ENCODE results near the gene POLR2C. TPM values are rescaled to one million over a fixed set of nuclear protein-coding genes. Genes with fewer than 3 reads are reported as not detected.

The POLR2C gene
- total and polyA plus RNA-seq, 2 of the 13 experiments (the other 11 are each of a cell fraction or from before 2014, with no cell fraction given) = 104 to 216 TPM

DNA sequence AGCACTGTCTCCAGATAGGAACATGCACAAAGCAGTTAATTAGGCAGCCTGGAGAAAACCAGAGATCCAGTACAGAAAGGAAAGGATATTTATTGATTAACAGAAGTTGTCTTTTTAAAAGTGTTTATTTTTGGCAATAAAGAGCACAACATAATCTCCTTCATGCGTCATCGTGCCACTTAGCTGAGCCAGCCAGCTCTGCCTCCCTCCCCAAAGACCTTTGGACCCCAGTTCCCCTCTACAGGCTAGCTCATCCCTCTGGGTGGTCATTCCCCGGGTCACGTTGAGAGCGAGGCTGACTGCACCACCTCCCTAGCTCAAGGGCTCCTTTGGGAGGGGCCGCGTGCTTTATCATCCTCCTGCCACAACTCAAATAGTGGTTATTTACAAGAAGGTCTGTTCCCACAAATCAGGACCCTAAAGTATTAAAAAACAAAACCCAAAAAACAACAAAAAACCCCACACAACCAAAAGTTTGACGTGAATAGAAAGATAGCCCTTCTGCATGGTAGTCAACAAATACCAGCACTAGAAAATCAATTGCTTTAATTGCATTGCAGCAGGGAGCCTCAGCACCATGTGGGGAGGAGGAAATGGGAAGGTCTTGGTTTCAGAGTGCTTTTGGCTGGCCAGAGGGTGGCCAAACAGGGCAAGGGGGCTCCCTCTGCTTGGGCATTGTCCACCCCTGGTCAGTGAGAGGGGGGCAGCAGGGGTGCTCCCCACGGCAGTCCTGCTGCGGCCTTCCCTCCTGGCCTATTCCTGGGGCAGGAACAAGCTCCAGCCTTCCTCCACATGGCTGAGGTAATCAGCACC lies 9.6 kb downstream of the POLR2C start (continued):
- TF ChIP-seq ZNF318 (CRISPR knock-in tag; IDR thresholded peaks at IDR 0.05) = no peak
- TF ChIP-seq ISL2 (CRISPR knock-in tag; IDR thresholded peaks at IDR 0.05) = peak; percentile 81
- TF ChIP-seq BCL3 (CRISPR knock-in tag; IDR thresholded peaks at IDR 0.05) = peak; percentile 77
- 0 out of 2 replicates have a peak, but pooled peaks have one; percentile 51 for TF ChIP-seq TP53 (CRISPR knock-in tag; conservative IDR thresholded peaks at IDR 0.05)
- TF ChIP-seq, protein P1, sequence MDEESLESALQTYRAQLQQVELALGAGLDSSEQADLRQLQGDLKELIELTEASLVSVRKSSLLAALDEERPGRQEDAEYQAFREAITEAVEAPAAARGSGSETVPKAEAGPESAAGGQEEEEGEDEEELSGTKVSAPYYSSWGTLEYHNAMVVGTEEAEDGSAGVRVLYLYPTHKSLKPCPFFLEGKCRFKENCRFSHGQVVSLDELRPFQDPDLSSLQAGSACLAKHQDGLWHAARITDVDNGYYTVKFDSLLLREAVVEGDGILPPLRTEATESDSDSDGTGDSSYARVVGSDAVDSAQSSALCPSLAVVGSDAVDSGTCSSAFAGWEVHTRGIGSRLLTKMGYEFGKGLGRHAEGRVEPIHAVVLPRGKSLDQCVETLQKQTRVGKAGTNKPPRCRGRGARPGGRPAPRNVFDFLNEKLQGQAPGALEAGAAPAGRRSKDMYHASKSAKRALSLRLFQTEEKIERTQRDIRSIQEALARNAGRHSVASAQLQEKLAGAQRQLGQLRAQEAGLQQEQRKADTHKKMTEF (CRISPR knock-in tag; IDR thresholded peaks at IDR 0.05) = peak; percentile 75
- TF ChIP-seq MYNN (CRISPR knock-in tag; IDR thresholded peaks at IDR 0.05; ENCODE audit: low read depth) = 0 out of 2 replicates have a peak, but pooled peaks have one; percentile 19
- peak; percentile 62; the same call in 1 of the 2 replicates for TF ChIP-seq NFKBIZ (CRISPR knock-in tag; IDR thresholded peaks at IDR 0.05)
- TF ChIP-seq BRCA1 (CRISPR knock-in tag; IDR thresholded peaks at IDR 0.05) = 0 out of 2 replicates have a peak, but pooled peaks have one; percentile 31
- TF ChIP-seq SRY (CRISPR knock-in tag; IDR thresholded peaks at IDR 0.05) = peak; percentile 50; the same call in 1 of the 2 replicates
- TF ChIP-seq MEF2D (CRISPR knock-in tag; IDR thresholded peaks at IDR 0.05) = peak; percentile 65; the same call in 1 of the 2 replicates
- 0 out of 2 replicates have a peak, but pooled peaks have one; percentile 57 for TF ChIP-seq NFATC3 (CRISPR knock-in tag; IDR thresholded peaks at IDR 0.05)
- no peak for TF ChIP-seq ZNF558 (CRISPR knock-in tag; IDR thresholded peaks at IDR 0.05; ENCODE audit: borderline replicate concordance)
- peak; percentile 58; the same call in 1 of the 2 replicates for TF ChIP-seq ZNF652 (CRISPR knock-in tag; IDR thresholded peaks at IDR 0.05; ENCODE audit: borderline replicate concordance, low read depth)
- peak; percentile 69 for TF ChIP-seq POLR2G (IDR thresholded peaks at IDR 0.05; ENCODE audit: low read depth, low read length)
- TF ChIP-seq ZNF784 (CRISPR knock-in tag; IDR thresholded peaks at IDR 0.05; ENCODE audit: borderline replicate concordance) = no peak
